Nephron progenitor cell (in vitro differentiated cells): ENCODE measurements around the gene NEUROG1.

ENCODE experiments used
- DNase-seq: peaks from one replicate; pipeline ENCODE4 v3.0.0; 2021
- H3K27ac Mint-ChIP-seq: 2 replicates; pipeline ENCODE4 v1.8.0; 2021; ENCODE audit warnings: mild to moderate bottlenecking, moderate library complexity, mixed read lengths
- H3K27me3 Mint-ChIP-seq: 2 replicates; pipeline ENCODE4 v1.8.0; 2021; ENCODE audit warnings: mild to moderate bottlenecking, low read depth, mixed read lengths; ENCODE audit not compliant: poor library complexity
- H3K36me3 Mint-ChIP-seq: 2 replicates; pipeline ENCODE4 v1.8.0; 2021; ENCODE audit warnings: low read depth, mixed read lengths
- H3K4me1 Mint-ChIP-seq: 2 replicates; pipeline ENCODE4 v1.8.0; 2021; ENCODE audit warnings: mixed read lengths
- H3K4me3 Mint-ChIP-seq: 2 replicates; pipeline ENCODE4 v1.8.0; 2021; ENCODE audit warnings: mild to moderate bottlenecking, moderate library complexity, mixed read lengths
- H3K9me3 Mint-ChIP-seq: 2 replicates; pipeline ENCODE4 v1.8.0; 2021; ENCODE audit warnings: mild to moderate bottlenecking, moderate library complexity, mixed read lengths
- CTCF ChIP-seq: fragments of 200-600 bp; sonication (generic); IDR thresholded peaks from 2 replicates; pipeline ENCODE4 v1.5.0; 2021; ENCODE audit warnings: antibody characterized with exemption

NEUROG1 gene

GRCh38 chr5:135514116-135514515, 21.6 kb downstream of the NEUROG1 start:
- Mint-ChIP-seq H3K27ac (no peak overlapping the region), H3K36me3 (no peaks in the 10 kb centered on the region)

GRCh38 chr5:135511761-135512575, 23.8 kb downstream of the NEUROG1 start:
- Mint-ChIP-seq H3K27ac (no peak overlapping the region), H3K4me1 (peaks cover 27% of the 10 kb centered on the region), H3K9me3 (peaks cover 15% of the 10 kb centered on the region), H3K27me3 (peaks cover 83% of the 10 kb centered on the region), H3K36me3 (no peaks in the 10 kb centered on the region), H3K4me3 (no peak overlapping the region)
- no peak for DNase-seq
- TF ChIP-seq CTCF = no peak

More at GRCh38 chr5:135514116-135514515, 21.6 kb downstream of the NEUROG1 start:
- Mint-ChIP-seq H3K4me1 (peaks cover 13% of the 10 kb centered on the region), H3K27me3 (peaks cover 81% of the 10 kb centered on the region), H3K9me3 (peaks cover 32% of the 10 kb centered on the region), H3K4me3 (no peak overlapping the region)
- TF ChIP-seq CTCF = no peak
- no peak for DNase-seq

GRCh38 chr5:135509995-135510394, 25.8 kb downstream of the NEUROG1 start:
- DNase-seq = no peak
- no peaks in the 10 kb centered on the region for H3K36me3 Mint-ChIP-seq
- no peak for TF ChIP-seq CTCF
- H3K4me3 Mint-ChIP-seq = no peak overlapping the region
- peaks cover 2% of the 10 kb centered on the region for H3K9me3 Mint-ChIP-seq
- H3K27me3 Mint-ChIP-seq = peaks cover 83% of the 10 kb centered on the region
- H3K27ac Mint-ChIP-seq = no peak overlapping the region
- peaks cover 27% of the 10 kb centered on the region for H3K4me1 Mint-ChIP-seq

- TF ChIP-seq CTCF = no peak
- peaks cover 27% of the 10 kb centered on the region for H3K4me1 Mint-ChIP-seq
- no peaks in the 10 kb centered on the region for H3K9me3 Mint-ChIP-seq
- peak overlapping the region; percentile 72 for H3K4me3 Mint-ChIP-seq
- no peaks in the 10 kb centered on the region for H3K36me3 Mint-ChIP-seq
- peaks cover 85% of the 10 kb centered on the region for H3K27me3 Mint-ChIP-seq
- peak; percentile 34 for DNase-seq
- no peak overlapping the region for H3K27ac Mint-ChIP-seq
These were observed 27.2 kb downstream of the NEUROG1 start for GRCh38 chr5:135508496-135509005.

- no peak for DNase-seq
- H3K36me3 Mint-ChIP-seq = no peaks in the 10 kb centered on the region
- H3K27me3 Mint-ChIP-seq = peaks cover 94% of the 10 kb centered on the region
- H3K4me1 Mint-ChIP-seq = peaks cover 27% of the 10 kb centered on the region
- no peak overlapping the region for H3K27ac Mint-ChIP-seq
- TF ChIP-seq CTCF = no peak
- no peak overlapping the region for H3K4me3 Mint-ChIP-seq
- no peaks in the 10 kb centered on the region for H3K9me3 Mint-ChIP-seq
These were observed 29.8 kb downstream of the NEUROG1 start for GRCh38 chr5:135505973-135506372.

- Mint-ChIP-seq H3K27me3 (peaks cover 78% of the 10 kb centered on the region), H3K4me1 (peaks cover 20% of the 10 kb centered on the region), H3K27ac (no peak overlapping the region), H3K36me3 (no peaks in the 10 kb centered on the region), H3K9me3 (no peaks in the 10 kb centered on the region), H3K4me3 (no peak overlapping the region)
- TF ChIP-seq CTCF = no peak
- DNase-seq = no peak
These were observed 31.4 kb downstream of the NEUROG1 start for GRCh38 chr5:135504376-135504775.
